Activated CD4-positive, alpha-beta T cell treated with anti-CD3 and anti-CD28 coated beads, Interleukin-2, amount 50 U/mL, for 1 hour (primary cell): Measurements from ENCODE around the gene B3GAT1.

Experiments
- DNase-seq: peaks from one replicate; pipeline ENCODE4 v3.0.0-alpha.2; 2020

The B3GAT1 gene

DNA sequence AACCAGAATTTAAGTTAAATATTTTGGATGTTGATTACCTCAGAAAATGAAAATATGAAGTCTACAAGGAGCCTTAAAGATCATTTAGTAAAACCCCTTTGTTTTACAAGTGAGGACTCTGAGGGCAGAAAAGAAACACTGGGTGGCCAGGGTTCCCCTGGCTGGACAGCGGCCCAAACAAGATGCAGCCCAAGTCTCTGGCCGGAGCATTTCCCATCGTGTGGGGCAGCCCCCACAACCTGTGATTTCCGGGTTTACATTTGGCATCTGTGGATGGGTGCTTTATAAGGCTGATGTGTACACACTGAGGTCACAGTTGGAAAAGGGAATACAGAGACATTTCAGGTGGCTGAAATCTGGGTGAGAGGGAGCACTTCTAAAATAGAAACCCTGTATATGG is 28.8 kb upstream of the B3GAT1 start:
- DNase-seq, result no peak

DNA sequence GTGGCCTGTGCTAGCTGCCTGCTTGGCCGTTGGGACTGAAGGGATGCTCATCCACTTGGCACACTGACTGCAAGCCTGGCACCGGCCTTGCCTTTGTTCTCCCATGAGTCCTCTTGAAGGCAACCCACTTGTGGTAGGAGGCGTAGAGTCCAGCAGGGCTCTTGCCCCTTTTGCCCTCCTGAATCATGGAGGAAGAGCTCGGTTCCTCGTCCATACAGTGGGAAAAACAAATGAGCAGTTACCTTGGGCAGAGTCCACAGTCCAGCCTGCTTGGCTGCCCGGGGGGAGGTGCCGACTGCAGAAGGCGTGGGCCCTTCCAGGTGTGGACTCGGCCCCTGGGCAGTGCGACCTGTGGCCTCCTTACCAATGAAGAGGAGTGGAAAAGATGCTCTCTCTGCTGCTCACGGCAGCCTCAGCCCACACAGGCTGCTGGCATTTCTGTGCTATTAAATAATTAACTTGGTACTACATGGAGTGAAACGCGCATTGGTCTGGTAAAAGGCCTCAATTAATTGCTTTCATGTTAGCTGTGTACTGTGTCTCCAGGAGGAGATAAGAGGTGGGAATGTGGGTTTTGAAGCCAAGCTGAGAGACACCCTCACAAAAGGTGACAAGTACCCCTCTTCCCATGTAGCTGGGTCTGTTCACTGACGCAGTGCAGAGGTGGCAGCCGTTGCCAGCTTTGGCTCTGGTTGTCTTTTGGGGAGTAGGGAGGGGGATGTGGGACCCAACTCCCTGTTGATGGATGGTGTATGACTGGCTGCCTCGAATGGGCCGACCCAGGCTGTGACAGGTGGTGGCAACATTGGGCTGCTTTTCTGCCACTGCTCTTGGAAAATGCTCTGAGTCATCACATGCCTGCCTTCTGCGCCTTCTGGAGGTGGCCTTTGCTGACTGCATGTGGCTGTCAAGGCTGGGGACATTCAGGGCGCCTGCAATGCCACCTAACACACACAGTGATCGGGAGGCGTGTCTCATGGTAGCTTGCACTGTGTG is 26.8 kb upstream of the B3GAT1 start:
- no peak for DNase-seq

DNA sequence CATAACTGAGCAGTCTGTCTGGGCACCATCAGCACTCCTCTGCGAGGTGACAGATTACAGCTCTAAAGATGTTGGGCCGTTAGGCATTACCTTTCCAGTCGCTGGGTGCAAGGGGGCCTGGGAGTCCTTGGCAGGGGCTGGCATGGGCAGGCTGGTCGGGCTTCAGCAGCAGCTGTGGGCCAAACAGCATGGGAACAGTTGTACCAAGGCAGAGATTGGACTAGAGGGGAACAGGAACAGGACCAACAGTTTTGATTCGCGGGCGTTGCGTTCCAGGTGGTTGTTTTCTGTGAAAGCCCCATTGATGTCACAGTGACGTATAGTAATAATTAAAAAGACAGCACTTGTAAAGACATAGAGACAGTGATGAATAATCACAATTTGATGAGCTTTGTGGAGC is 25.8 kb upstream of the B3GAT1 start:
- DNase-seq, result no peak

DNA sequence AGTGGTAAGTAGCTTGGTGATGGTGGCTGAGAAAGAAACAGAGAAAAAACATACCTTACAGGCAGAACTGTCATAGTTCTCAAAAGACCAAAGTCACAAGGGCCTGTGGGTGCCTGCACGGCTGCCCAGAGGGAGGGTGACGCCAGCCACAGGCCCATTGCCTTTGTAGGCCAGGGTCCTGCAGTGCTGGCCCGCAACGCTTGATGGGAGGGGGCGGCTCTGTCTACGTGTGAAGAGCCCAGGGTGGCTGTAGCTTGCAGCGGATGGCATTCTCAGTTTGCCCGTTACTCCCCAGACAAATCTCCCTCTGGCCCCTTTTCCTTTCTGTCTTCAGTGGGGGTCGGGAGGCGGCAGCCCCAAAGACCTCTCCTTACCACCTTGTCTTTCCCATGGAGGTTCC is 24.7 kb upstream of the B3GAT1 start:
- no peak for DNase-seq

DNA sequence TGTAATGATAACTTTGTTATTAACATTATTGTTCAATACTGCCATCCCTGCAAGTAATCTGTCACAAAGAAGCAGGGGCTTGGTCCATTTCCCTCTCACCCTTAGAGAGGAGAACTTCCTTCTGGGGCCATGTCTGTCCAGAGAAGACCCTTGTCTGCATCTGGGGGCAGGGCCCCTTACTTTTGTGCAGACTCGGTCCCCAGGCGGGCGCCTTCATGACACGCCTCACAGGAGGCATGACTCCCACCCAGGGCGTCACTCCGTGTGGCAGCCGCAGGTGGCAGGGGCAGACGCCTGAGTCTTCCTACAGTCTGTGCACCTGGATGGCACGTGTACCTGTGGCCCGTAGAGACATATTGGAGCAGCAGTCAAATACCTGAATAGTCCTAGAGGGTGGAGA is 21.8 kb upstream of the B3GAT1 start:
- DNase-seq, result no peak

DNA sequence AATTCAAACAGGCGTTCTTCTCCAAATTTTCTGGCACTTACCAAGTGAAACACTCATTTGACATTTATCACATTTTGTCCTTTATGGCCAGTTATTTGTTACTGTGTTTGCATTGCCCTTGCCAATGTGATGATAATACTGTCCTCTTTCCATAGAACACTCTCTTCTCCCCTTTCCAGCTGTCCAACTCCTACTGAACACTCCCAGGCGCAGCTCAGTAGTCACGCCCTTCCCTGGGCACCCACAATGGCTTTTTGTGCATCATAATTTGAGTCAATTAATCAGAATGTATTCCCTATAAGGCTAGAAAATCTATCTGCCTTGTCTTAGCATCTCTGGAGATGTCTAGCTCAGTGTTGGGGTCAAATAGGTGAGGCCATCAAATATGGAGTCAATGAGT is 21.2 kb upstream of the B3GAT1 start:
- DNase-seq, result no peak

DNA sequence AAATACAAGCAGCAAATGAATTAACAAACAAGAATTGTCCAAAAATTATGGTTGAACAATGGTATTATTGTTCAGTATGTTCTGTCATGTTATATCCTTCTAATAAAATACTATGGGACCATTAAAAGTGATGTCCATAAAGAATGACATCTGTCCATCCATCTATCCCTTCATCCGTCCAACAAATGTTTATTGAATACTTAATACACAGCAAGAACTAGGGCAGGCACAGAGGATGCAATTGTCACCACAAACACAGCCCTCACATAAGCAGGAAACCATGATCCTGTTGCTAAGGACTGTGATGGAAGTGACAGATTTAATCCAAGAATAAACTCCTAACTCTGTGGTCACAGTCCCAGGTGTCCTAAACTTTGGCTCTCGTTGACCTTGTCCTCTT is 20.7 kb upstream of the B3GAT1 start:
- no peak for DNase-seq

DNA sequence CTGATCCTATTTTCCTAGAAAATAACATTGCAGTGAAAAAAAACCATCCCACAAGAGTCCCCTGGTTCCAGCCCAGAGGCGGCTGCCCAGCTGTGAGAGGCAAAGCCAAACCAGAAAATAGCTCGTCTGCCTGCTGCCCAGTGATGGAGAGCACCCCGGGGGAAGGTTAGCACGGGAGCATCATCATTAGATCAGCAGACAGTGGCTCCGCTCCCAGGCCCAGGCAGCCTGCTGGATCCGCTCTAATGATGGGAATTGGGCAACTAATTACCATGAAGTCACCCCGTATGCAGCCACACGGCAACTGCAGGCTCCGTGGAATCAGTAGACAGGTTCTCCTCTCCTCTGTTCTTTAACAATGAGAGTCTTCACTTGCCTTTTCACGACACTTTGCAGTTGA is 17.1 kb upstream of the B3GAT1 start:
- DNase-seq, result no peak

DNA sequence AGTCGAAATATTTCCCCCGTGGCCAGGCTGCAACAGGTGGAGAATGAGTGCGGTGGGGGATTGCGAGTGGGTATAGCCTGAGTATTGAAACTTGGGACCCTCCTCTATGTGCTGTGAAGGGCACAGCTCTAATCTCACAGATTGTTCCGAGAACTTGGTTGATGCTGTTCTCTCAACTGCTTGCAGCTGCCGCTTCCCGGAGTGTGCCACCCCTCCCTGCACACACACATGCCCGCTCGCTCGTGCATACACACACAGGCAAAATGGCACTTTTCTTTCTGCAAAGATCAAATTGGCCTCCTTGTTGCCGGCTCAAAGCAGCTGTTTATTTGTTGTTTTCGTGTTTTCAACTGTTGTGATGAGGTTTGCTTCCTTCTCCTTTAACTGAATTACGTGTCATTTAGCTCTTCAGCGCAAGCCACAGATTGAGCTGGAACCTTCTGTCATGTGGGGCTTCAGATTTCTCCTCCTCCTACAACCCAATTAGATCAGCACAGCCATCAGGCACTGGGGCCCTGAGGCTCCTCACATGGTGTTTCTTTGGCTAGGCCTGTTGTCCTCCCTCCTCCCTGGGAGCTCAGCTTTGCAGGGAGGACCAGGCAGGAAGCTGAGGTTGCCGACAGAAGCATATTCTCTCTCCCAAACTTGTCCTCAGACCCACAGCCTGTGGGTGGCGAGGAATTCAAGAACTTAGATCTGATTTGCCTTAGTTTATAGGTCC is 13.9 kb upstream of the B3GAT1 start:
- DNase-seq, result no peak

DNA sequence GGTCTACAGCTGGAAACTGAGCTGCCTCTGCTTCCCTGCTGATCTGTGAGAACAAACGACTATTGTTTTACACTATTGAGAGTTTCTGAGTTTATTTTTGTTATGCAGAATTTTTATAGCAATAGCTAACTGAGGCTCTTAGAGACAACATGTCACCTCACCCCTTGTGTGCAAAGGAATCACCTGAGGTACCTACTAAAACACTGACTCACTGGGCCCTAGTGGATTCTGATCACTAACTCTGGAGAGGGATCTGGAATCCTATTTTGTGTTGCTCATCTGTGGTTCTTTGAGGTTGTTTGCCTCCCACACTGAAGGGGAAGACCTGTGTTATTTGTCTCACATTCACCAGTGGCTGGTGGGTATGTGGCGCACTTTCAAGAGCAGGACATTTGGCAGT is 13.4 kb upstream of the B3GAT1 start:
- no peak for DNase-seq

DNA sequence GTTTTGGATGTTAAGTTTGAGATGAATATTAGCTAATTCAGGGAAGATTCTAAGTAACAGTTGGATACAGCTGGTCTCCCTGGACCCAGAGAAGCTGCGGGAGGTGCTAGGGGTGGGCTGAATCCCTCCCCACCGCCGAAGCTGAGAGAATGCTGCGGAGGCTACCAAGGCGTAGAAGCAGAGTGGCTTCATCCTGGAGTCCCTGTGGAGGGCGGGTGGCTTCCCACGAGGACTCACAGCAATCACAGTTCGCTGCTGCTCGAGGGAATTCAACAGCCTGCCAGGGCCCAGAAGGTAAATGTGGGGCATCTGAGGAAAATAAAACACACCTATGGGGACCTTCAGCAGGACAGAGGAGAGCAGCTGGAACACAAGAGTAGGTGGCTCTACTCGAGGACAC is 11.1 kb upstream of the B3GAT1 start:
- no peak for DNase-seq

DNA sequence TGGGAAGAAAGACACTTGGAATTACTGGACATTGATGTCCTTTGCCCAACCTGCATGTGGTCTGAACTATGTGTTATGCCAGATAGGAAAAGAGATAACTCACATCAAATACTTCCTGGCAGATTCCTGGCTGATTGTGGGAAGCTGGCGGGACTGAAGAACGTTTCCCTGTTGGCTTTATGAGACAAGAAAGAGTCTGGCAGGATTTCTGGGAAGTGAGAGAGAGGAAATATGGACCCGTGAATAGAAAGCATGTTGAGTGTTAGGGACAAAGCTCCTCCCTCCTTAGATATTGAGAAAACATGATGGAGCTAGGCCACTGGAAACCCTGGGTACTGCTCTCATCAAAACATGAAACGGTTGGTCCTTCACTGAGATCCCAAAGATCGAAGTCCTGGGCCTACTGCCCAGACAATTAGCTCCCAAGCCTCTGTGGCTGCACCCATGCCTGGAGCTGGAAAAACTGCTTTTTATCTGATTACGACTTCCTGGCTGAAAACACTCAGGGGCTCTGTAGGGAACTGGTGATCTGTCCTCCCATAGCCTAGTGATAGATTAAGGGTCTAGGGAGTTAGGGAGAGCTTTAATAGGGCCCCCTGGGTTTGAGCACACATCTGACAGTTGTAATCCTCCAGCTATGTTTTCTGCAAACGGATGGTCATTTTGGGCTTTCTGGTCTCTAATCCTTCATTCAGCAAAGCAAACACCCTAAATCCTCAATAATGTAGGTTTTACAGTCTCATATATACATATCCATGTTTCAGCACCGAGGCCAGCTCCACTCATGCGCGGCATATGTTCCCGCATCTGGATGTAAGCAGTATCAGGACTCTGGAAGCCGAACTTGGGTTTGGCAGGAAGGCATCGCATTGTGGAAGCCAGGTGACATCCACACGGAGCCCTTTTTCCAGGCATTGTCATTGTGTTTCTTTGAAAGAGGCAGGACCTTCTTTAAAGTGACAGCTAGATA is 6.1 kb upstream of the B3GAT1 start:
- no peak for DNase-seq

DNA sequence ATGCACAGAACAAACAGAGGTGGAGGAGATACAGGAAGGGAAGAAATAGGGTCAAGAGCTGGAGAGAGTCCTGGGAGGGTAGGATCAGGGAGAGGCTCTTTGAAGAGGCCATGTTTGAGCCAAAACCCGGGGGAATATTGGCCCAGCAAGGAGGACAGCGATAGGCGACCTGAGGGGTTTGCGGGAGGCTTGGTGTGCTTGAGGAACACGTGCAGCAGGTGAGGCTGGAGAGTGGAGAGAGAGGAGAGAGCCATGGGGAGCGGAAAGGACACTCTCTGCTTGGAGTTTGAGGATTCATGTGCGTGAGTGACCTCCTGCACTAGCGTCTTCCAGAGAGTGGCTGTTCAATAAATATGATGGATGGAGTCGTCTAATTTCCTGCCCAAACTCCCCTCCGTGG is 4.7 kb upstream of the B3GAT1 start:
- no peak for DNase-seq

DNA sequence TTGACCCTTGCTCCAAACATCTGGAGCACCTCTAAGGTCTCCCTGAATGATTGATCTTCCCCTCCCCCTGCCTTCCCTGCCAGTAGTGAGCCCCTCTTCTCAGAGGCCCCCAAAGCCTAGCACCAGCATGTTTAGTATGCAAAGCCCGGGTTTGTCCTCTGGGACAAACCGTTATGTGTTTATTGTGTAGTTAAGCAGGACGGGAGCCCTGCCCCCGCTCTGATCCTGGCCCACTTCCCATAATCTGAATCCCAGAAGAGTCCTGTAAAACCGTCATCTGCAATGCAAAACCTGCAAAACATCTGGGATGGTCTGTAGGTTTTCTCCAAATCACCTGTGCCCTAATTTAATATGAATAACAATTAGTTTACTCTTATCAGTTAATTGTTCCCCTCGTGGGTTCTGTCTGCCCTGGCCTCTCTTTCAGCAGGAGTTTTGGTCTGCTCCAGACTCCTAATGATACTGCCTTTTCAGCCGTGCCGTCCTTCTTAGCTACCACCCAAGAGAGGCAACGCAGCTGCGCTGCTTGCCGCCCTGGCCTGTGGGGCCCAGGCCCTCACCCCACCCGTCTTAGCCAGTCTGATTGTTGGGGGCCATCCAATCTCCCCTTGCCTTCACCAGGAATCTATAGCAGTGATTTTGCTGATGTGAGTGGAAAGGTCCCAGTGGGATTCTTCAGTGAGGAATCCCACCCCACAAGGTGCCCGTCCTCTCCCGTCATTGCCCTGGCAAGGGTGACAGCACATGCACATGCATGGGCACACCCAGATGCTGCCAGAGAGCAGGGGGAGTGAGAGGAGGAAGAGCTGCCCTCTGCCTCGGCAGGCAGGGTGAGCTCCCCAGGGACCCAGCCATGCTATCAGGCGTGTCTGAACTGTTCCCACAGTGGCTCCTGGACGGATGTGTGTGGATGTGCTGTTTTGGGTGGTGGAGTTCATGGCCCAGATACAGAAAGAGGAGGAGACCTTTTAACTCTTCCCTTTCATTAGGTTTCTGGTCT is 3.0 kb upstream of the B3GAT1 start:
- no peak for DNase-seq

DNA sequence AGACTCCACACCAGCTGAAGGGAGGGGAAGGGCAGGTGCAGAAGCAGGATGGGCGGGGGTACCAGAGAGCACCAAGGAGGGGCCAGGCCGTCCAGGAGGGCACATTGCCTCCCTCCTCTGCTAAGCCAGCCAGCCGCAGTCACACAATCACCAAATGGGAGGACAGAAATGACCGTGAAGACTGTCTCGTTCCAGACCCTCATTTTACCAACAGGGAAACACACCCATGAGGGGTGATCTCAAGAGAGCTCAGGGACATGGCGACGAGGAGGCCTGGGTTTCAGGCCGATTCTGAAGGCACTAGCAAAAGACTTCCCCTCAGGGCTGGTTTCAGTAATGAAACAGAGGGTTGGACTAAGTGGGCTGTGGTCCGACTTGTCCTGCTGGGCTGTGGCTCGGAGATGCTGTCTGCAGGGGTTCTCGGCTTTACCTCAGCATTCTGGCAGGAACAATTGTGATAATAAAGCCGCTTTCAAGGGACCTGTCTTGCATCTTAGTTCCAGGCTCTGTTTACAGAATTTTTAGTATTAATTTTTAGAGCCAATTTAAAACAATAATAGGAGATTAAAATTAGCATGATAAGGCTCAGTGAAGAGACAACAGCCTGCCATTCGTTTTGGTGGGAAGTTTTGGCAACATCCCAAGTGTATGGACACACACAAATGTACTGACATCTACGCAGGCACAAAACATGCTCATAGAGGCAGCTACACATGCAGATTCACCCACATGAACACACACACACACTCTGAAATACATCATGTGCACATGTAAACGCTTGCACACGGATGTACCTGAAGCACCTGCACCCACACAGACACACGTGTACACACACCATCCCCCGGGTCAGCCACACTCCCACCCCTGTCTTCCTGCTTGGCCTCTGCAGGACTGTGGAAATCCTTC is 2.0 kb upstream of the B3GAT1 start:
- no peak for DNase-seq

DNA sequence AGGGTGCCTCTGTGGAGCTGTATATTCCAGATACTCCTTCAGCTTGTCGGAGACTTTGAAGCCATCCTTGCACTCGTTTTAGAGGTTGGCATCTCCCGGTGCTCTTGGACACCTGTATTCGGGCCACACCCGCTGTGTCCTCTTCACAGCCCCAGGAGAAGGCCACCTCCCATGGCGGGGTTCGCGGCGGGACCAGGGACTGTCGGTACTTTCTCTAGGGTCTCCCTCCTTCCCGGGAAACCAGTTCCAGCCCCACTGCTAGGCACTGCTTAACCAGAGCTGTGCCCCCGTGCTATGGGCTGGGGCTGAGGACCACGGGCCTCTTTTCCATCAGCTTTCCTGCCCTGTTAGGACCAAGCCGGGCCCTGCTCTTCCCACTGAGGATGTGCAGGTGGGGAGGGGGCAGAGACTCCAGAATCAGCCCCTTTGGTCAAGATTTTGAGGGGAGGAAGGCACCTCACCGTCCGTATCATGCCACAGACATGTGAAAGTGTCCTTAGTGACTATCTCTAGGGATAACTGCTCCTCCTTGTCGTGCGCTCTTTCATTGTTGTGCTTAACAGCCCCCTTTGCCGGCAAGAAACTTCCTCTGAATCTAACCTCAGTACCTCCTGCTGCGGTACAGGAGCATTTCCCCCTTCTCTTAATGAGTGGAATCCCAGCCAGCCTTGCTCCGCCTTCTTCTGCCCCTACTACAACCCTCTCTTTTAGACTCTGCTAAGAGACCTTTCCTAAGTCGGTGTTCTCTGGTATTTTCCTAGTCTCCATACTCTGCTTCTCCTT is 1.2 kb upstream of the B3GAT1 start:
- DNase-seq, result no peak

DNA sequence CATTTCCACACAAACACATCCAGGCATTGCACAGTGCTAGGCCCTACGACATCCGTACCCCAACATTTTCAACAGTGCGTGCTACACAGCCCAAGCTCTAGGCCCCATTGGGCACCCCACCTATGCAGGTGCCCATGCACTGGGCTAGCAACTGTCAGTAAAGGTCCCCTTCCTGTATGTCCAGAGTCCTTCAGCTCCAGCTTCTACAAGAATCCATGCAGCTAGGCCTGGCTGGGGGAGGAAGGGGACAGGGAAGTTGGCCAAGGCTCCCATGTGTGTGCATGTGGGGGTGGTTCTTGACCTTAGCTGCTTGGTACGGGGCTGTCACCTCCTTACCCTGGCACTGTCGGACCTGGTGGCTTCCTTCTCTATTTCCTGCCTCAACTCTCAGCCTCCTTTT is 1.3 kb downstream of the B3GAT1 start:
- no peak for DNase-seq

DNA sequence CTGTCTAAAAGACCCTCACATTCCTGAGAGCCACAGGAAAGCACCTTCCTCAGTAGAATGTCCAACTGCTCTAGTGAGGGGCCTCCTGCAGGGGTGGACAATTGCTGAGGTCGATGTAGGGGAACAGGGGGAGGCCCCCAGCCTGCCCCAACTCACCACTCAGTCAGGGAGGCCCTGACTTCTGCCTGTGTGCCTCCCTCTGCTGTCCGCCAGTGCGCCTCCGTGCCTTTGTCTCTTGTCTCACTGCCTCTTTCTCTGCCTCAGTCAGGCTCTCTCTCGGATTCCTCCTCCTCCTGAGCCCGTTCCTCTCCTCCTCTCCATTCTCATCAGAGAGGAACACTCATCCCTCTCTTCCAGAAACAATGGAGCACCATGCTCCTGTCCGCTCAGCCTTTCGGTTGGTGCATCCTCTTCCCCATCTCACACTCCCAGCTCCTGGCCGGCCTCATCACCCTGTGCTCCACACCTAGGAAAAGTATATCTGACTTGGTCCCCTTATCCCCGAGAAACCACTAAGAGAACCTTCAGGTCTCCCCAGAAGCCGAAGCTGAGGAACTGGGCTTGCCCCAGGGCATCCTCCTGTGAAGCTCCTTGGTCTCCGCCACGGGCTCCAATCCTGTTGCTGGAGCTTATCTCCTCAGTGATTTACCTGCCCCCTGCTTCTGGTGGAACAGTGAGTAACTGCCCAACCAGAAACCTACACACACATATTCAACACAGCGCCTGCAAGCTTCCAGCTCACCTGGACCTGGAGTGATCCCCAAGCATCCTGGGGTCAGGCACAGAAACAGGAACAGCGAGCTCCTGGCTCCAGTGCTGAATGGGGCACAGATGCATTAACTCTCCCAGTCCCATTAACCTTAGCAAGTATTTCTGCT is 2.3 kb downstream of the B3GAT1 start:
- no peak for DNase-seq

DNA sequence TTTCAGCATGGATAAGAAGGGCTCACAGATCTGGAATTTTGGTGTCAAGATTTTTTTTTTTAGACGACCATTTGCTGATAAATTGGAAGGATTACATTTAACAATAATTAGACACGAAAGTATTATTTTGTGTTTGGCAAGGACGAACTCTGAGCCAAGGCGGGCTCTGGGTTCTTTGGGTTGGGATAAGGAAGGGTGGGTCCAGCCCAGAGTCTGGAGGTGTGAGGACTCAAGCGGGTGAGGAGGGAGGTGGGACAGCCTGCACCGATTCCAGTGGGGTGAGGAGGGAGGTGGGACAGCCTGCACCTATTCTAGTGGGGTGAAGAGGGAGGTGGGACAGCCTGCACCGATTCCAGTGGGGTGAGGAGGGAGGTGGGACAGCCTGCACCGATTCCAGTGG is 4.1 kb downstream of the B3GAT1 start:
- DNase-seq, result no peak
